SK-N-SH treated with all-trans-retinoic acid at 6 μM for 48 hours (cell line): ENCODE measurements around the gene SSBP4.
A peak's percentile ranks its signal among the peaks of the same experiment; 100 is the strongest.
"Not testable (repeated sequence)": the region's sequence is repeated elsewhere in the genome, so short reads cannot be mapped to it uniquely, and the experiment has no call there.

Experiments
- ATAC-seq: fragments of 200-7000 bp; cut with Tn5 transposase; 3 replicates; pipeline ENCODE4 v1.9.1; 2020; ENCODE audit warnings: mild to moderate bottlenecking, moderate library complexity
- ARNTL ChIP-seq: fragments of 450-650 bp; formaldehyde crosslinking; IDR thresholded peaks from 2 replicates; pipeline ENCODE4 v1.5.0; 2020; ENCODE audit warnings: low read depth, mild to moderate bottlenecking, moderate library complexity, borderline replicate concordance
- BACH2 ChIP-seq: fragments of 250-450 bp; sonication (Bioruptor Pico); IDR thresholded peaks from 2 replicates; pipeline ENCODE4 v1.9.0; 2021; ENCODE audit warnings: mild to moderate bottlenecking, borderline replicate concordance
- CREB5 ChIP-seq: fragments of 250-450 bp; sonication (Bioruptor Pico); IDR thresholded peaks from 2 replicates; pipeline ENCODE4 v1.5.1; 2020; ENCODE audit warnings: low read depth, mild to moderate bottlenecking, moderate library complexity
- CSDC2 ChIP-seq: fragments of 250-450 bp; sonication (Bioruptor Pico); IDR thresholded peaks from 2 replicates; pipeline ENCODE4 v1.5.0; 2020; ENCODE audit warnings: mild to moderate bottlenecking, moderate library complexity
- CSRNP3 ChIP-seq: fragments of 250-450 bp; sonication (Bioruptor Pico); IDR thresholded peaks from 2 replicates; pipeline ENCODE4 v1.5.1; 2021; ENCODE audit warnings: mild to moderate bottlenecking, moderate library complexity
- ESRRG ChIP-seq: fragments of 250-450 bp; sonication (Bioruptor Pico); IDR thresholded peaks from 2 replicates; pipeline ENCODE4 v1.6.1; 2021; ENCODE audit warnings: mild to moderate bottlenecking
- GLIS3 ChIP-seq: fragments of 250-450 bp; sonication (Bioruptor Pico); IDR thresholded peaks from 2 replicates; pipeline ENCODE4 v1.5.0; 2020; ENCODE audit warnings: mild to moderate bottlenecking, moderate library complexity
- ISL1 ChIP-seq: fragments of 250-450 bp; sonication (Bioruptor Pico); IDR thresholded peaks from 2 replicates; pipeline ENCODE4 v2.1.2; 2022; ENCODE audit warnings: mild to moderate bottlenecking, moderate library complexity
- OSR1 ChIP-seq: fragments of 250-450 bp; sonication (Bioruptor Pico); IDR thresholded peaks from 2 replicates; pipeline ENCODE4 v1.8.0; 2022; ENCODE audit warnings: moderate library complexity, mild to moderate bottlenecking, inconsistent platforms
- PATZ1 ChIP-seq: fragments of 250-450 bp; sonication (Bioruptor Pico); IDR thresholded peaks from 2 replicates; pipeline ENCODE4 v1.8.0; 2020; ENCODE audit warnings: mild to moderate bottlenecking, moderate library complexity, borderline replicate concordance
- RARB ChIP-seq: fragments of 250-450 bp; sonication (Bioruptor Pico); IDR thresholded peaks from 2 replicates; pipeline ENCODE4 v1.8.0; 2021; ENCODE audit warnings: mild to moderate bottlenecking, moderate library complexity
- SNAI2 ChIP-seq: fragments of 250-450 bp; sonication (Bioruptor Pico); IDR thresholded peaks from 2 replicates; pipeline ENCODE4 v1.5.0; 2020; ENCODE audit warnings: mild to moderate bottlenecking, moderate library complexity
- TCF4 ChIP-seq: fragments of 250-450 bp; sonication (Bioruptor Pico); IDR thresholded peaks from 2 replicates; pipeline ENCODE4 v1.8.0; 2021; ENCODE audit warnings: mild to moderate bottlenecking, moderate library complexity, borderline replicate concordance
- TOX ChIP-seq: fragments of 250-450 bp; sonication (Bioruptor Pico); IDR thresholded peaks from 2 replicates; pipeline ENCODE4 v1.8.0; 2021; ENCODE audit warnings: mild to moderate bottlenecking, moderate library complexity, borderline replicate concordance
- TSHZ2 ChIP-seq: fragments of 250-450 bp; sonication (Bioruptor Pico); IDR thresholded peaks from 2 replicates; pipeline ENCODE4 v1.5.0; 2020; ENCODE audit warnings: mild to moderate bottlenecking, moderate library complexity
- ZC3H10 ChIP-seq: fragments of 250-450 bp; sonication (Bioruptor Pico); IDR thresholded peaks from 2 replicates; pipeline ENCODE4 v1.5.1; 2021; ENCODE audit warnings: mild to moderate bottlenecking, moderate library complexity
- ZFP3 ChIP-seq: fragments of 250-450 bp; sonication (Bioruptor Pico); IDR thresholded peaks from 2 replicates; pipeline ENCODE4 v1.5.0; 2020; ENCODE audit warnings: mild to moderate bottlenecking, moderate library complexity
- ZFP30 ChIP-seq: fragments of 450-650 bp; formaldehyde crosslinking; IDR thresholded peaks from 2 replicates; pipeline ENCODE4 v1.5.0; 2022; ENCODE audit warnings: mild to moderate bottlenecking, moderate library complexity
- ZNF70 ChIP-seq: fragments of 450-650 bp; formaldehyde crosslinking; IDR thresholded peaks from 2 replicates; pipeline ENCODE4 v1.5.0; 2020; ENCODE audit warnings: mild to moderate bottlenecking, moderate library complexity
- ZNF8 ChIP-seq: fragments of 450-650 bp; formaldehyde crosslinking; IDR thresholded peaks from 2 replicates; pipeline ENCODE4 v1.5.0; 2020; ENCODE audit warnings: mild to moderate bottlenecking, moderate library complexity

SSBP4 gene

GRCh38 chr19:18377026-18377425 is 42.2 kb upstream of the SSBP4 start:
- no peak for ATAC-seq
- no peak for TF ChIP-seq ZFP3 (CRISPR knock-in tag)
- no peak for TF ChIP-seq CSDC2 (CRISPR knock-in tag)
- TF ChIP-seq RARB (CRISPR knock-in tag), result no peak

GRCh38 chr19:18379803-18380747 is 39.1 kb upstream of the SSBP4 start:
- peak; percentile 65 for ATAC-seq
- TF ChIP-seq ZFP30 (no peak), ZFP3 (CRISPR knock-in tag) (no peak), SNAI2 (CRISPR knock-in tag) (0 out of 2 replicates have a peak, but pooled peaks have one; percentile 58)

- no peak for ATAC-seq
- TF ChIP-seq ZFP3 (CRISPR knock-in tag) (no peak), PATZ1 (no peak), SNAI2 (CRISPR knock-in tag) (no peak), TCF4 (CRISPR knock-in tag) (no peak), CREB5 (CRISPR knock-in tag) (no peak)
- TF ChIP-seq, all 23 proteins: peak for 0
Measured at GRCh38 chr19:18380843-18381242, 38.4 kb upstream of the SSBP4 start.

GRCh38 chr19:18383622-18384021 is 35.6 kb upstream of the SSBP4 start:
- not testable (repeated sequence) for ATAC-seq

GRCh38 chr19:18384775-18385174 is 34.4 kb upstream of the SSBP4 start:
- TF ChIP-seq ZFP3 (CRISPR knock-in tag) (no peak), CREB5 (CRISPR knock-in tag) (no peak), ZNF70 (CRISPR knock-in tag) (no peak), BACH2 (CRISPR knock-in tag) (no peak), RARB (CRISPR knock-in tag) (no peak), TCF4 (CRISPR knock-in tag) (no peak), TSHZ2 (CRISPR knock-in tag) (no peak), GLIS3 (no peak), ZC3H10 (CRISPR knock-in tag) (no peak), CSRNP3 (no peak), ARNTL (CRISPR knock-in tag) (no peak), TOX (CRISPR knock-in tag) (no peak), ISL1 (CRISPR knock-in tag) (no peak), OSR1 (CRISPR knock-in tag) (no peak), ZFP30 (no peak), SNAI2 (CRISPR knock-in tag) (no peak), ZNF8 (CRISPR knock-in tag) (no peak), ESRRG (CRISPR knock-in tag) (no peak), PATZ1 (no peak), CSDC2 (CRISPR knock-in tag) (no peak)
- ATAC-seq, result no peak
